ENCODE results near the gene DNAJC12.

DNAJC12 gene

DNA sequence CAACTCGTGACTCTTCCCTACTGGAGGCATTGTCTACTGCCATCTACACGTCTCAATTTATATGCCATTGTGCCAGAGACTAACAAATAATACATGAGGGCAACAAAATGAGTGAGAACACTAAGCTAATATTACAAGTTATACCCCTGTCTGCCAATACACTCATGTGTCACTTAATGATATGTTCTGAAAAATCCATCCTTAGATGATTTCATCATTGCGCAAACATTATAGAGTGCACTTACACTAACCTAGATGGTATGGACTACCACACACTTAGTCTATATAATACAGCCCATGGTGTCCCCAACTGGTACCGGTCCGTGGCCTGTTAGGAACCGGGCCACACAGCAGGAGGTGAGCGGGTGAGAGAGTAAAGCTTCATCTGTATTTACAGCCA lies 77.7 kb downstream of the DNAJC12 start:
- no peak for DNase-seq

Measured in activated effector memory CD4-positive, alpha-beta T cell treated with anti-CD3 and anti-CD28 coated beads, Interleukin-2, amount 50 U/mL, for 16 hours (primary cell).